Keratinocyte (primary cell): Measurements from ENCODE around the gene HPX.

ENCODE experiments used
- CTCF ChIP-seq, 3 experiments: IDR thresholded peaks in 1 of 3; conservative IDR thresholded peaks in 1 of 3; optimal IDR thresholded peaks in 1 of 3; 2 replicates in 2 of 3; 3 replicates in 1 of 3; pipeline versions ENCODE3 to v1.5.1; 2011; ENCODE audit warnings: low read length in 3 of 3, mild to moderate bottlenecking in 3 of 3, moderate library complexity in 2 of 3, control low read depth in 1 of 3, inconsistent platforms in 1 of 3; ENCODE audit not compliant: insufficient read depth in 2 of 3; ENCODE audit errors: extremely low read depth in 1 of 3
- EZH2 ChIP-seq: IDR thresholded peaks from one replicate; pipeline ENCODE4 v1.6.1; 2012; ENCODE audit warnings: inconsistent platforms, mild to moderate bottlenecking, low read length, moderate library complexity

- no peak for TF ChIP-seq CTCF (optimal IDR thresholded peaks at IDR 0.05 in 1 of 3, IDR thresholded peaks at IDR 0.05 in 1 of 3, conservative IDR thresholded peaks at IDR 0.05 in 1 of 3; ENCODE audit: extremely low read depth in 1 of 3, insufficient read depth in 2 of 3, low read length in 3 of 3)
- TF ChIP-seq EZH2, result no peak
Observed at GRCh38 chr11:6390718-6391469, 49.9 kb downstream of the HPX start.
